Neural progenitor cell (in vitro differentiated cells): ENCODE measurements around the gene SHPK. TPM values are rescaled to one million over a fixed set of nuclear protein-coding genes. Genes with fewer than 3 reads are reported as not detected.

Experiments
- DNase-seq: peaks from one replicate; pipeline ENCODE4 v3.0.0-alpha.2; 2016; ENCODE audit warnings: low spot score
- H2AFZ ChIP-seq: fragments of 200-600 bp; sonication (generic); replicated peaks from 2 replicates; pipeline ENCODE4 v1.6.1; 2016; ENCODE audit warnings: antibody characterized with exemption
- H3F3A ChIP-seq: fragments of 200-600 bp; sonication (generic); 2 replicates; pipeline ENCODE4 v1.6.1; 2016; ENCODE audit warnings: antibody characterized with exemption, low read depth
- H3K27ac ChIP-seq: fragments of 200-600 bp; sonication (generic); 2 replicates; pipeline ENCODE4 v1.5.1; 2016; ENCODE audit warnings: mild to moderate bottlenecking
- H3K27me3 ChIP-seq: fragments of 200-600 bp; sonication (generic); 2 replicates; pipeline ENCODE4 v1.6.1; 2016; ENCODE audit warnings: mild to moderate bottlenecking, moderate library complexity
- H3K36me3 ChIP-seq: fragments of 200-600 bp; sonication (generic); 2 replicates; pipeline ENCODE4 v1.5.1; 2016
- H3K4me1 ChIP-seq: fragments of 200-600 bp; sonication (generic); 2 replicates; pipeline ENCODE4 v1.6.1; 2016; ENCODE audit warnings: mixed run types
- H3K4me2 ChIP-seq: fragments of 200-600 bp; sonication (generic); 2 replicates; pipeline ENCODE4 v1.6.1; 2016
- H3K4me3 ChIP-seq: fragments of 200-600 bp; sonication (generic); 2 replicates; pipeline ENCODE4 v1.5.1; 2016
- H3K79me2 ChIP-seq: fragments of 200-600 bp; sonication (generic); 2 replicates; pipeline ENCODE4 v1.6.1; 2016; ENCODE audit warnings: low read depth
- H3K9ac ChIP-seq: fragments of 200-600 bp; sonication (generic); 2 replicates; pipeline ENCODE4 v1.6.1; 2016
- H3K9me3 ChIP-seq: fragments of 200-600 bp; sonication (generic); 2 replicates; pipeline ENCODE4 v1.5.1; 2016; ENCODE audit warnings: low read depth
- H4K20me1 ChIP-seq: fragments of 200-600 bp; sonication (generic); 2 replicates; pipeline ENCODE4 v1.6.1; 2016; ENCODE audit warnings: low read depth
- H3K27ac Mint-ChIP-seq: 3 replicates; pipeline ENCODE4 v1.8.0; 2021; ENCODE audit warnings: mixed read lengths
- H3K27me3 Mint-ChIP-seq: 2 replicates; pipeline ENCODE4 v1.8.0; 2022; ENCODE audit warnings: low read depth, mild to moderate bottlenecking, inconsistent platforms, moderate library complexity, mixed read lengths; ENCODE audit not compliant: insufficient read depth
- H3K36me3 Mint-ChIP-seq: 3 replicates; pipeline ENCODE4 v1.8.0; 2021; ENCODE audit warnings: mixed read lengths
- H3K4me1 Mint-ChIP-seq: 3 replicates; pipeline ENCODE4 v1.8.0; 2021; ENCODE audit warnings: mixed read lengths
- H3K4me3 Mint-ChIP-seq: 3 replicates; pipeline ENCODE4 v1.8.0; 2021; ENCODE audit warnings: mild to moderate bottlenecking, moderate library complexity, mixed read lengths
- H3K9me3 Mint-ChIP-seq: 3 replicates; pipeline ENCODE4 v1.8.0; 2020; ENCODE audit warnings: mixed read lengths
- CTCF ChIP-seq: fragments of 200-600 bp; sonication (generic); IDR thresholded peaks from 2 replicates; pipeline ENCODE4 v1.5.1; 2017; ENCODE audit warnings: antibody characterized with exemption, mild to moderate bottlenecking
- EZH2 ChIP-seq: fragments of 200-600 bp; sonication (generic); IDR thresholded peaks from 2 replicates; pipeline ENCODE4 v1.6.1; 2017; ENCODE audit warnings: antibody characterized with exemption, mild to moderate bottlenecking, moderate library complexity
- EZH2phosphoT487 ChIP-seq: fragments of 200-600 bp; sonication (generic); IDR thresholded peaks from 2 replicates; pipeline ENCODE4 v1.6.1; 2017; ENCODE audit warnings: antibody characterized with exemption
- total RNA-seq: library from RNA; depleted of rRNA; stranded (reverse); fragments of >200 nt; gene quantifications from 2 replicates; pipeline ENCODE4 v1.2.3, GENCODE V29; 2015; ENCODE audit warnings: low replicate concordance

Gene SHPK
- total RNA-seq, 1 donor from 2014 or later: 23.4 TPM

DNA sequence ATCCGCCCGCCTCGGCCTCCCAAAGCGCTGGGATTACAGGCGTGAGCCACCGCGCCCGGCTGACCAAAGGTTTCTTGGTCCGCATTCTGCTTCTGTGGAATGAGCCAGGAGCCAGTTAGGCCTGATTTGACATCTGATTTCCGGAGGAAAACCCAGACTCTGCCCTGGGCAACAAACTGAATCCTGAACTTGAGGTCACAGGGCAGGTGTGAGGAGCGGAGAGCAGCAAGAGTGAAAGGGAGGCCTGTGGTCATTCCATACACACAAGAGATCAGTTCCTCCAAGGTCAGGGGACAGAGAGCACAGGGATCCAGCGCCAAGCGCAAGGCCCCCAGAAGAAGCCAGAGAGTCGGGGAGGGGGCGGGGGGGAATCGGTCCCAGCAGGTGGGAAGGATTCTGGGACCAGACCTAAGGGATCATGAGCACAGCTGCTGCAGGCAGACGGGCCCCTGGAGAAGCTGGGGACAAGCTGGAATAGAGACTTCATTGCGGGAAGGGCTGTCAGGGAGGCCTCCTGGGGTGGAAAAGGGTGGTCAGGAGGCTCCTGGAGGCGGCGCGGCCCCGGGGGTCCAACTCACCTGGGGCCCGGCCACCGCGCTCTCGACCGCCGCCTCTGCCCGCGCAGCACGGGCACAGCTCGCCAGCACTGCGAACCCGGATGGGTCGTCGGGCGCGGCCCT, 436 bp downstream of the SHPK start:
- Mint-ChIP-seq H3K27ac (peak overlapping the region; percentile 88), H3K4me3 (peak overlapping the region; percentile 98), H3K9me3 (no peaks in the 10 kb centered on the region), H3K4me1 (peaks cover 36% of the 10 kb centered on the region), H3K36me3 (peaks cover 8% of the 10 kb centered on the region), H3K27me3 (peaks cover 5% of the 10 kb centered on the region)
- H3K9ac ChIP-seq: peak overlapping the region; percentile 50
- H3K27me3 ChIP-seq: no peaks in the 10 kb centered on the region
- no peaks in the 10 kb centered on the region for H3K9me3 ChIP-seq
- no peaks in the 10 kb centered on the region for H3F3A ChIP-seq
- peaks cover 38% of the 10 kb centered on the region for H3K79me2 ChIP-seq
- no peak overlapping the region for H3K27ac ChIP-seq
- H4K20me1 ChIP-seq: peaks cover 9% of the 10 kb centered on the region
- TF ChIP-seq CTCF (no peak), EZH2 (no peak), EZH2phosphoT487 (no peak)
- peaks cover 8% of the 10 kb centered on the region for H3K4me1 ChIP-seq
- H3K36me3 ChIP-seq: no peaks in the 10 kb centered on the region
- H3K4me3 ChIP-seq: peak overlapping the region; percentile 98
- peak overlapping the region; percentile 76 for H3K4me2 ChIP-seq
- H2AFZ ChIP-seq: peak overlapping the region; percentile 91
- no peak for DNase-seq

- Histone ChIP-seq H3K9me3 (no peaks in the 10 kb centered on the region), H3K27me3 (no peaks in the 10 kb centered on the region), H3K4me3 (no peak overlapping the region), H3K36me3 (no peaks in the 10 kb centered on the region), H3K9ac (no peak overlapping the region), H3K27ac (no peak overlapping the region), H3F3A (no peaks in the 10 kb centered on the region), H2AFZ (no peak overlapping the region), H3K79me2 (peaks cover 38% of the 10 kb centered on the region), H3K4me1 (no peaks in the 10 kb centered on the region), H4K20me1 (peaks cover 6% of the 10 kb centered on the region), H3K4me2 (no peak overlapping the region)
- H3K4me1 Mint-ChIP-seq: peaks cover 16% of the 10 kb centered on the region
- peak overlapping the region; percentile 24 for H3K4me3 Mint-ChIP-seq
- no peak overlapping the region for H3K27ac Mint-ChIP-seq
- no peak for TF ChIP-seq EZH2
- TF ChIP-seq CTCF: no peak
- TF ChIP-seq EZH2phosphoT487: no peak
- peaks cover 5% of the 10 kb centered on the region for H3K27me3 Mint-ChIP-seq
- no peak for DNase-seq
- no peaks in the 10 kb centered on the region for H3K9me3 Mint-ChIP-seq
- H3K36me3 Mint-ChIP-seq: peaks cover 20% of the 10 kb centered on the region
Observed at GRCh38 chr17:3632287-3632686, 3.8 kb downstream of the SHPK start.

- Mint-ChIP-seq H3K36me3 (peaks cover 25% of the 10 kb centered on the region), H3K4me3 (no peak overlapping the region), H3K4me1 (peaks cover 14% of the 10 kb centered on the region), H3K9me3 (no peaks in the 10 kb centered on the region), H3K27me3 (peaks cover 5% of the 10 kb centered on the region), H3K27ac (no peak overlapping the region)
- DNase-seq: no peak
- Histone ChIP-seq H2AFZ (no peak overlapping the region), H3K4me2 (no peak overlapping the region), H3K4me3 (no peak overlapping the region), H3K27me3 (no peaks in the 10 kb centered on the region), H3K9me3 (no peaks in the 10 kb centered on the region), H3K27ac (no peak overlapping the region), H3K36me3 (no peaks in the 10 kb centered on the region), H3K4me1 (no peaks in the 10 kb centered on the region), H3F3A (no peaks in the 10 kb centered on the region), H4K20me1 (peaks cover 6% of the 10 kb centered on the region), H3K9ac (no peak overlapping the region), H3K79me2 (peaks cover 36% of the 10 kb centered on the region)
- TF ChIP-seq CTCF (no peak), EZH2phosphoT487 (no peak), EZH2 (no peak)
Observed at GRCh38 chr17:3630781-3631180, 5.3 kb downstream of the SHPK start.
